HG03521 (cell line): ENCODE results near the gene SSH2.
"Not testable (repeated sequence)": the region's sequence is repeated elsewhere in the genome, so short reads cannot be mapped to it uniquely, and the experiment has no call there.

Source experiments
- ATAC-seq: cut with Tn5 transposase; IDR thresholded peaks from one replicate; pipeline ENCODE4 v1.9.1; 2021; ENCODE audit warnings: mild to moderate bottlenecking, moderate library complexity; ENCODE audit not compliant: unreplicated experiment

SSH2 gene

GRCh38 chr17:29929533-29930408 is at the start of gene SSH2:
TSS of gene SSH2 (minus strand) at chr17:29930228. CDS start at chr17:29930000, 228 bp downstream.
- peak; percentile 64 for ATAC-seq

- ATAC-seq = no peak
These were observed 47.8 kb upstream of the SSH2 start for GRCh38 chr17:29977836-29978235.

- no peak for ATAC-seq
These were observed 43.0 kb upstream of the SSH2 start for GRCh38 chr17:29973005-29973404.

GRCh38 chr17:29972277-29972676 is 42.2 kb upstream of the SSH2 start:
- no peak for ATAC-seq

GRCh38 chr17:29968271-29968670 is 38.2 kb upstream of the SSH2 start:
- no peak for ATAC-seq

GRCh38 chr17:29962656-29963055 is 32.6 kb upstream of the SSH2 start:
- no peak for ATAC-seq

- no peak for ATAC-seq
These were observed 29.8 kb upstream of the SSH2 start for GRCh38 chr17:29959658-29960337.

- ATAC-seq = no peak
These were observed 29.1 kb upstream of the SSH2 start for GRCh38 chr17:29958947-29959657.

- not testable (repeated sequence) for ATAC-seq
These were observed 27.5 kb upstream of the SSH2 start for GRCh38 chr17:29957488-29957887.

- ATAC-seq = no peak
These were observed 26.2 kb upstream of the SSH2 start for GRCh38 chr17:29956225-29956624.

- ATAC-seq = no peak
These were observed 24.4 kb upstream of the SSH2 start for GRCh38 chr17:29954405-29954804.

GRCh38 chr17:29949696-29950095 is 19.7 kb upstream of the SSH2 start:
- no peak for ATAC-seq

GRCh38 chr17:29948448-29949215 is 18.6 kb upstream of the SSH2 start:
- ATAC-seq = no peak

GRCh38 chr17:29945281-29945680 is 15.3 kb upstream of the SSH2 start:
- ATAC-seq = no peak

GRCh38 chr17:29941334-29941733 is 11.3 kb upstream of the SSH2 start, which contains the start of gene EFCAB5:
TSS of gene EFCAB5 (plus strand) at chr17:29941634. CDS start at chr17:29941797, 163 bp downstream.
- ATAC-seq = no peak

- no peak for ATAC-seq
These were observed 6.7 kb upstream of the SSH2 start for GRCh38 chr17:29936724-29937123.

- not testable (repeated sequence) for ATAC-seq
These were observed 5.9 kb upstream of the SSH2 start for GRCh38 chr17:29935909-29936308.

GRCh38 chr17:29933379-29933778 is 3.4 kb upstream of the SSH2 start:
- ATAC-seq = no peak

- peak; percentile 54 for ATAC-seq
These were observed 1.4 kb upstream of the SSH2 start for GRCh38 chr17:29931231-29931932.

- no peak for ATAC-seq
These were observed 482 bp upstream of the SSH2 start for GRCh38 chr17:29930409-29931010.
